GM20000 (cell line): Measurements from ENCODE around the gene RANBP9.

Source experiments
- DNase-seq: peaks from one replicate; pipeline ENCODE4 v3.0.0; 2012; ENCODE audit warnings: low spot score
- TF ChIP-seq, protein P1 (sequence below): IDR thresholded peaks from 2 replicates; pipeline ENCODE4 v1.5.1; 2012; ENCODE audit warnings: mild to moderate bottlenecking, control low read depth; ENCODE audit errors: extremely low read depth, missing control alignments

The RANBP9 gene

DNA sequence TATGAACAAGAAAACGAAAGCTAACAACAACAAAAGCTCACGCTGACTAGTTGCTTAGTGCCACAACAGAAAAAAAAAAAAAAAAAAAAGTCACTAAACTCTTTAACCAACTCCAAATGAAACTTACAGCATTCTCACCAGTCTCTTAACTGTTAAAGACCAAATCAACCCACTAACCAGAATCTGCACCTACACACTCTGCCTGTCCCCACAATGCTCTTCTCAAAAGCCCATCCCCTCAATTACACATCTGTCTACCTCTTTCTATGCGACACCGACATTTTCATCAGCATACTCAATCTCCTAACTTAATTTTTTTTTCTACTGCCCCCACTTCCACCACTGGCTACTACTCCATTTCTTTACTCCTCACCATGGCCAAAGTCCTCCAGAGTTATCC lies 62.2 kb downstream of the RANBP9 start:
- TF ChIP-seq, protein P1, sequence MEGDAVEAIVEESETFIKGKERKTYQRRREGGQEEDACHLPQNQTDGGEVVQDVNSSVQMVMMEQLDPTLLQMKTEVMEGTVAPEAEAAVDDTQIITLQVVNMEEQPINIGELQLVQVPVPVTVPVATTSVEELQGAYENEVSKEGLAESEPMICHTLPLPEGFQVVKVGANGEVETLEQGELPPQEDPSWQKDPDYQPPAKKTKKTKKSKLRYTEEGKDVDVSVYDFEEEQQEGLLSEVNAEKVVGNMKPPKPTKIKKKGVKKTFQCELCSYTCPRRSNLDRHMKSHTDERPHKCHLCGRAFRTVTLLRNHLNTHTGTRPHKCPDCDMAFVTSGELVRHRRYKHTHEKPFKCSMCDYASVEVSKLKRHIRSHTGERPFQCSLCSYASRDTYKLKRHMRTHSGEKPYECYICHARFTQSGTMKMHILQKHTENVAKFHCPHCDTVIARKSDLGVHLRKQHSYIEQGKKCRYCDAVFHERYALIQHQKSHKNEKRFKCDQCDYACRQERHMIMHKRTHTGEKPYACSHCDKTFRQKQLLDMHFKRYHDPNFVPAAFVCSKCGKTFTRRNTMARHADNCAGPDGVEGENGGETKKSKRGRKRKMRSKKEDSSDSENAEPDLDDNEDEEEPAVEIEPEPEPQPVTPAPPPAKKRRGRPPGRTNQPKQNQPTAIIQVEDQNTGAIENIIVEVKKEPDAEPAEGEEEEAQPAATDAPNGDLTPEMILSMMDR: no peak
- no peak for DNase-seq

DNA sequence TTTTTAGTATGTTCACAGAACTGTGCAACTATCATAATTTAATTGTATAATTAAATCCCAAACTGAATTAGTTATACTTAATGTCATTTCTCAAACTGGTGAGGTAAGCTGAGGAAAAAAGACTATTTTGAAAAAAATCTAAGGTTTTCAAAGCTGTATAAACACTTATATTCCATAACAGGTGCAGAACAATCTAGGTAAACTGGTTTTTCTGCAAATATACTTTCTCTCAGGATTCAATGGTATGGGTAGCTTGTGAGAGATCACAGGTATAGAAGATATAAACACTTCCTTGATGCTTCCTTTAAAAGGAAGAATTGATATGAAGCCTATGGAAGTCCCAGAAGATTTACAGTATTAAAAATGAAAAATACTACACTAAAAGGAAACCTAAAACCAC lies 62.8 kb downstream of the RANBP9 start:
- TF ChIP-seq, protein P1: no peak
- no peak for DNase-seq

DNA sequence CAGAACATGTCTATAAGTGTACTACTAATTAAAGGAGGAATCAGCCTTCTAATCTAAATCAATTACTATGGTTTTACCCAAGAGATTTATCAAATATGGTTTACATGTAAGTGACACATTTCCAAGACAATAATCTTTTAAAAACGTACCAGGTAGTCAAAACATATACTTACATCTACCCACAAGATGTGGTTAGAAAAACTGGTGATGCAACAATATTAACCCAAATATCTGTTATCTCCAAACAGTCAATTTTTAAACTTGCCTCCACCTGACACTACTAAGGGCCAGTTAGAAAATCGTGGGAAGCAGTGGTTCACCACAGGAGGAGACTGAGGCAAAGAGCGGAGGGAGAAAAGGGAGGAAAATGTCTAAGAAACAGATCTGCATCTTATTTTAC lies 68.5 kb downstream of the RANBP9 start:
- TF ChIP-seq, protein P1: no peak
- no peak for DNase-seq

DNA sequence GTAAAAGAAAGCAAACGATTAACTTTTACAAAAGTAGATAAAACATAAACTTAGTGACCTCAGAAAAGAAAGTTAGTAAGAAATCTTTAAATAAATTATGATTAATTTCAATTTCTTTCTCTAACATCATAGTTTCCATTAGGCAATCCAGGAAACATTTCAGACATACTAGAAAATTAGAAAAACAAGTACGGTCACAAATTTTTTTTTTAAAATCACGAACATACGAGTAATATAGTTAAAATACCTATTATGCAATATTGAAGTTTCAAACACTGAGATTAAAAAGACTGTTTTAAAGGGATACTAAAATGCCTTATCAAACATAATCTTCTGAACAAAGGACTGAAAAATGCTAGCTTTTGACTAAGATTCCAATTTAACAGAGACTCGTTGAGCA lies 70.3 kb downstream of the RANBP9 start:
- DNase-seq: no peak
- TF ChIP-seq, protein P1: no peak

DNA sequence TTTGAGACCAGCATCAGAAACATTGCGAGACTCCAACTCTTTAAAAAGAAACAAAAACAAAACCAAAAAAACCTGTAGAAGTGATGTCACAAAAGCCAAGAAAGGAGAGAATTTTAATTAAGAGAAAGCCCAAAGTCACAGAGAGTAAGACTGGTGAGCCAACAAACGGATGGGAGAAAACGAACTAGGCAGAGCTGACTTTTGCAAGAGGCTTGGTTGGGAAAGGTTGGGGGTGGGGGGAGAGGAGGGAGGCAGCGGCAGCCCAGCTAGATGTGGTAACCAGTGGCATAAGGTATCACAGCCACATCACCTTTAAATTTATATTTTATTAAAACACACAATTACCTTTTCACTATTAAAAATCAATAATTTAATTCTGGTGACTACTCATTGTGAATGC lies 73.0 kb downstream of the RANBP9 start:
- TF ChIP-seq, protein P1: no peak

DNA sequence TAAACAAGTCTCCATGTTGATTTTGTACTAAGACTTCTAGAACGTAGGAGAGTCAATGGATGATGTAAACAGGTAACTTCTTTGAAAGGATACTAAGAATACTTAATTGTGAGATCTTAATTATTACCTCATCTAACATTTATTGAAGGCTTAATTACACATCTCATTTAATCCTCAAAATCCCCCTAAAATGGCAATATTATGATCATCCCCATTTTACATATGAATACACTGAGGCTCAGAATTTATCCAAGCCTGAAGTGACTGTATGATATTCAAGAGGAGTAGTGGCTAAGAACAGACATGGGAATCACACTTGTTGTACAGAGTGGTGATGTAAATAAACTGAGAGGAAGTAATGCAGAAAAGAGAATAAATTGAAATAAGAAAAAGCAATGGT lies 73.6 kb downstream of the RANBP9 start:
- DNase-seq: no peak
- TF ChIP-seq, protein P1: no peak

More for the DNA sequence above, 73.0 kb downstream of the RANBP9 start:
- no peak for DNase-seq

DNA sequence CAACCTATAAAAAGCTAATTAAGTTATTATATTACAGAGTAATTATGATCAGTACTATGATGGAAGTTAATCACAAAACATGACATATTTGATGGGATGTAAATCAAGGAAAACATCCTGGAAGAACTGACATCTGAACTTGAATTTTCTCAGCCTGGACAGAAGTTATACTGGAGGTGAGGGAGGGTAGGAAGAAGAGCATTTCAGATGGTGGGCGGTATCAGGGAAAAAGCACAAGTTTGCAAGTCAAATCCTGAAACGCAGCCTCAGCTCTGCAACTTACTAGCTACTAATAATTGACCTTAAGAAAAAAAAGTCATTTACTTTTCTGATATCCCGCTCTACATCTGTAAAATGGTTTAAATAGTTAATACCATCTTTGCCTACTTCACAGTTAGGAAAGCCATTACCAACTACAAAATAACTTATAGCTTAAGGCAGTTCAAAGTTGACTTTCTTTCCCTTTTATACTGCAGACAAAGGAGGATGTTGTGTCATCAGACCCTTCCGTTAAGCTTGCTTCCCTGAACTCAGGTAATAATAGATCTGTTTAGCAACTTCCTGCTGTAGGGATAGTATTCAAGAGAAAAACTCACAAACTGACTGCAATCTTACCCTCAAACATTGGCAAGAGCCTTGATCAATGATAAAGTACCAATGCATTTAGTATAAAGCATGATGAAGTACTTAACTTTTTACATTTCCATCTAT lies 75.5 kb downstream of the RANBP9 start:
- no peak for DNase-seq
- TF ChIP-seq, protein P1: no peak
